KMS-11 (cell line): ENCODE data around the gene FAXDC2.

Source experiments
- H2AFZ ChIP-seq: fragments of 200-600 bp; sonication (generic); 2 replicates; pipeline ENCODE4 v1.6.1; 2016; ENCODE audit warnings: antibody characterized with exemption, mixed run types, low read depth
- H3K27ac ChIP-seq: fragments of 200-600 bp; sonication (generic); 2 replicates; pipeline ENCODE4 v1.6.1; 2016; ENCODE audit warnings: mild to moderate bottlenecking, mixed run types
- H3K27me3 ChIP-seq: fragments of 200-600 bp; sonication (generic); 2 replicates; pipeline ENCODE4 v1.6.1; 2017; ENCODE audit warnings: mild to moderate bottlenecking, low read depth, mixed run types, moderate library complexity; ENCODE audit not compliant: insufficient read depth
- H3K36me3 ChIP-seq: fragments of 200-600 bp; sonication (generic); 2 replicates; pipeline ENCODE4 v1.6.1; 2017; ENCODE audit warnings: mild to moderate bottlenecking, mixed run types; ENCODE audit not compliant: insufficient read depth
- H3K4me1 ChIP-seq: fragments of 200-600 bp; sonication (generic); 2 replicates; pipeline ENCODE4 v1.6.1; 2016; ENCODE audit warnings: mild to moderate bottlenecking, low read depth, mixed run types; ENCODE audit not compliant: poor library complexity, severe bottlenecking
- H3K4me2 ChIP-seq: fragments of 200-600 bp; sonication (generic); 2 replicates; pipeline ENCODE4 v1.7.0; 2016; ENCODE audit warnings: mild to moderate bottlenecking, mixed run types
- H3K4me3 ChIP-seq: fragments of 200-600 bp; sonication (generic); IDR thresholded peaks from 2 replicates; pipeline ENCODE4 v1.6.1; 2017; ENCODE audit warnings: low read depth, low read length, mixed read lengths; ENCODE audit not compliant: insufficient read depth
- H3K79me2 ChIP-seq: fragments of 200-600 bp; sonication (generic); 2 replicates; pipeline ENCODE4 v1.6.1; 2016; ENCODE audit warnings: low read depth, mixed run types; ENCODE audit not compliant: insufficient read depth
- H3K9ac ChIP-seq: fragments of 200-600 bp; sonication (generic); 2 replicates; pipeline ENCODE4 v1.6.1; 2016; ENCODE audit warnings: mild to moderate bottlenecking, mixed run types
- H4K20me1 ChIP-seq: fragments of 200-600 bp; sonication (generic); 2 replicates; pipeline ENCODE4 v1.6.1; 2016; ENCODE audit warnings: mild to moderate bottlenecking, mixed run types; ENCODE audit not compliant: insufficient read depth
- TF ChIP-seq, protein P1 (sequence below): fragments of 200-600 bp; sonication (generic); conservative IDR thresholded peaks from 2 replicates; pipeline ENCODE4 v1.6.1; 2017; ENCODE audit warnings: low read depth, mild to moderate bottlenecking, antibody characterized with exemption, low read length, moderate library complexity, mixed read lengths

The FAXDC2 gene

DNA sequence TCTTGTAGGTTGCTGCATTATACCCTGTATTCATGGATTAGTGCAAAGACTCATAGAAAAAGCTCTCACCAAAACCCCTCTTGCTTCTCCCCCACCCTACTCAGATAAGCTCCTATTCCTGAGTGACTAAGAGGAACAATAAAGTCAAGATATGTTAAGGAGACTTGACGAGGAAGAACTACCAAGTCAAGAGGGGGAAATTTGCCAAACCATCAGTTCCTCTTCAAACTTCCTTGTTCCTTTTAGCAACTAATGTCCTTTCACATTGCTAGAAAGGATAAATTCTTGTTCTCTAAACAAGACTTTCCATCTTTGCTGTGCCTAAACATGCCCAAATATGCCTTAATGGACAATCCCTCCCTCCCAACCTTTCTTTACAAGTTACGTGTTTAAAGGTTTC lies 35.0 kb upstream of the FAXDC2 start:
- Histone ChIP-seq H3K4me2 (no peak overlapping the region), H3K4me3 (no peak overlapping the region), H2AFZ (no peak overlapping the region), H3K36me3 (no peaks in the 10 kb centered on the region), H4K20me1 (no peaks in the 10 kb centered on the region), H3K27ac (no peak overlapping the region), H3K9ac (no peak overlapping the region), H3K4me1 (no peaks in the 10 kb centered on the region), H3K27me3 (no peaks in the 10 kb centered on the region), H3K79me2 (no peaks in the 10 kb centered on the region)
- TF ChIP-seq, protein P1, sequence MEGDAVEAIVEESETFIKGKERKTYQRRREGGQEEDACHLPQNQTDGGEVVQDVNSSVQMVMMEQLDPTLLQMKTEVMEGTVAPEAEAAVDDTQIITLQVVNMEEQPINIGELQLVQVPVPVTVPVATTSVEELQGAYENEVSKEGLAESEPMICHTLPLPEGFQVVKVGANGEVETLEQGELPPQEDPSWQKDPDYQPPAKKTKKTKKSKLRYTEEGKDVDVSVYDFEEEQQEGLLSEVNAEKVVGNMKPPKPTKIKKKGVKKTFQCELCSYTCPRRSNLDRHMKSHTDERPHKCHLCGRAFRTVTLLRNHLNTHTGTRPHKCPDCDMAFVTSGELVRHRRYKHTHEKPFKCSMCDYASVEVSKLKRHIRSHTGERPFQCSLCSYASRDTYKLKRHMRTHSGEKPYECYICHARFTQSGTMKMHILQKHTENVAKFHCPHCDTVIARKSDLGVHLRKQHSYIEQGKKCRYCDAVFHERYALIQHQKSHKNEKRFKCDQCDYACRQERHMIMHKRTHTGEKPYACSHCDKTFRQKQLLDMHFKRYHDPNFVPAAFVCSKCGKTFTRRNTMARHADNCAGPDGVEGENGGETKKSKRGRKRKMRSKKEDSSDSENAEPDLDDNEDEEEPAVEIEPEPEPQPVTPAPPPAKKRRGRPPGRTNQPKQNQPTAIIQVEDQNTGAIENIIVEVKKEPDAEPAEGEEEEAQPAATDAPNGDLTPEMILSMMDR: no peak

- no peaks in the 10 kb centered on the region for H4K20me1 ChIP-seq
- H3K79me2 ChIP-seq: no peaks in the 10 kb centered on the region
- H3K27ac ChIP-seq: no peak overlapping the region
- no peak overlapping the region for H3K4me3 ChIP-seq
- H3K4me2 ChIP-seq: no peak overlapping the region
- H3K4me1 ChIP-seq: no peaks in the 10 kb centered on the region
- no peak overlapping the region for H2AFZ ChIP-seq
- no peaks in the 10 kb centered on the region for H3K36me3 ChIP-seq
- H3K9ac ChIP-seq: no peak overlapping the region
- TF ChIP-seq, protein P1: no peak
- no peaks in the 10 kb centered on the region for H3K27me3 ChIP-seq
Measured at GRCh38 chr5:154884424-154884823, 34.0 kb upstream of the FAXDC2 start.

DNA sequence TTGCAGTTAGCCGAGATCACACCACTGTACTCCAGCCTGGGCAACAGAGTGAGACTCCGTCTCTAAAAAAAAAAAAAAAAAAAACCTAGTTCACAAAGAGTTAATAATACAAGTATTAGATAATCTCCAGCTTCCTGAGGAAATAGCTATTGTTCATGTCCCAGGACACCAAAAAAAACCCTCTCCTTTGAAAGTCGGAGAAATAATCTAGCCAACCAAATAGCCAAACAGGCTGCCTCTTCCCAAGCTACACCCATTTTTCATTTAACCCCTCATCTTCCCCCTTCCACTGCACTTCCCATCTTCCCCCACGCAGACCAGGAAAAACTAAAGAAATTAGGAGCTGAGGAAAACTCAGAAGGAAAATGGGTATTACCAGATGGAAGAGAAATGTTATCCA lies 31.6 kb upstream of the FAXDC2 start:
- TF ChIP-seq, protein P1: no peak
- H3K36me3 ChIP-seq: no peaks in the 10 kb centered on the region

DNA sequence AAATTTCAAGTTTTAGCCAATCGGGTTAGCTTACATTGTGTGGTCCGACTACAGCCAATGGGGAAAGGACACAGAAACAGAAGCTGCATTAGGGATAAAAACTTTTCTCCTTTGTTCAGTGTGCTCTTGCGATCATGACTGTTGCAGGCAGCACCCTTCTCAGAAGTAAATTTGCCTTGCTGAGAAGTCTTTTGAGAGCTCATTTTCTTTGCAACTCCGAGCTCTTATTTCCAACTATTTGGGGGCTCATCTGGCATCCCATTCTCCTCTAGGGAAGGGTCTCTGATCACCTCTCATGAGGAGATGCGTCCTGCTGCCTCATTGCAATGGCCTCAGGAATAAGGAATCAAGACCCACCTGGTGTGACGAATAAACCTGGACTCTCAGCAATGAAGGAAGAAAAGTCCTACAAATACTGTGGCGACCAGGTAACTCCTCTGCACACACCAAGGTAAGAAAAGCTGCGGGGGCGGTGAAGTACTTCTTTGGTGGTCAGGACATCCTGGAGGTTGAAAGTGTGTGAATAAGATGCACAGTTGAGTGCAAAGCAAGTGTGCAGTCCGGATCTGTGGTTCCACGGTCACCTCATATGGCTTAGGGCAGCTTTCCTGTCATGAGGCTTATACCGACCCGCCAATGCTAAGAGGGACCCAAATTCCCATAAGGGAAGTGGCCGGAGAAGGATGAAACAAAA lies 28.4 kb upstream of the FAXDC2 start:
- Histone ChIP-seq H4K20me1 (no peaks in the 10 kb centered on the region), H3K4me3 (no peak overlapping the region), H3K36me3 (no peaks in the 10 kb centered on the region; the same call in 1 of the 2 replicates), H3K27me3 (no peaks in the 10 kb centered on the region), H3K9ac (no peak overlapping the region), H3K4me2 (no peak overlapping the region), H3K27ac (no peak overlapping the region), H3K4me1 (no peaks in the 10 kb centered on the region), H2AFZ (no peak overlapping the region), H3K79me2 (no peaks in the 10 kb centered on the region)
- TF ChIP-seq, protein P1: no peak

More for the DNA sequence above, 31.6 kb upstream of the FAXDC2 start:
- Histone ChIP-seq H4K20me1 (no peaks in the 10 kb centered on the region), H3K4me3 (no peak overlapping the region), H3K9ac (no peak overlapping the region), H3K27me3 (no peaks in the 10 kb centered on the region), H3K79me2 (no peaks in the 10 kb centered on the region), H3K4me2 (no peak overlapping the region), H3K4me1 (no peaks in the 10 kb centered on the region), H2AFZ (no peak overlapping the region), H3K27ac (no peak overlapping the region)
